Adrenal gland (tissue), 5 donors: ENCODE measurements around the gene TAGLN.

Experiments used
- CTCF ChIP-seq, 6 experiments: fragments of 450-650 bp in 4 of 6; fragments of 200-600 bp in 2 of 6; sonication (generic) in 1 of 6; IDR thresholded peaks; 1 replicate in 5 of 6; 2 replicates in 1 of 6; pipeline versions ENCODE4 v1.5.1 to v1.8.0; 2016 to 2021; ENCODE audit warnings: antibody characterized with exemption in 6 of 6, mild to moderate bottlenecking in 2 of 6, moderate library complexity in 1 of 6
- POLR2A ChIP-seq, 2 donors: fragments of 450-650 bp; IDR thresholded peaks; one replicate each; pipeline ENCODE4 v1.6.1; 2017; ENCODE audit warnings: antibody characterized with exemption in 2 of 2, mild to moderate bottlenecking in 2 of 2, moderate library complexity in 1 of 2
- donor health status: DM: no; HTN: no; CAD: no.

- no peak for TF ChIP-seq CTCF (IDR thresholded peaks at IDR 0.05)
- no peak for TF ChIP-seq POLR2A (IDR thresholded peaks at IDR 0.05)
Measured at GRCh38 chr11:117221775-117222517, 22.8 kb downstream of the TAGLN start.
